Thyroid gland (tissue), 4 donors: ENCODE measurements around the gene MPV17L.
"Not testable (repeated sequence)": the region's sequence is repeated elsewhere in the genome, so short reads cannot be mapped to it uniquely, and the experiment has no call there.

Source experiments
- CTCF ChIP-seq, 6 experiments: fragments of 200-600 bp in 3 of 6; fragments of 450-650 bp in 3 of 6; sonication (generic) in 3 of 6; IDR thresholded peaks; one replicate each; pipeline ENCODE4 v1.5.1; 2016 to 2019; ENCODE audit warnings: antibody characterized with exemption in 6 of 6, mild to moderate bottlenecking in 2 of 6, inconsistent platforms in 1 of 6, moderate library complexity in 1 of 6
- POLR2A ChIP-seq, 2 donors: fragments of 450-650 bp; IDR thresholded peaks; one replicate each; pipeline ENCODE4 v1.6.1; 2017; ENCODE audit warnings: antibody characterized with exemption in 2 of 2, mild to moderate bottlenecking in 2 of 2, moderate library complexity in 1 of 2

- TF ChIP-seq CTCF, POLR2A (IDR thresholded peaks at IDR 0.05): not testable (repeated sequence)
Measured at GRCh38 chr16:15393025-15393424, 2.5 kb upstream of the MPV17L start.
